Measurements from ENCODE around the gene NEK7.
"Not testable (repeated sequence)": the region's sequence is repeated elsewhere in the genome, so short reads cannot be mapped to it uniquely, and the experiment has no call there.

Gene NEK7

GRCh38 chr1:198280080-198280479 is 123.3 kb downstream of the NEK7 start:
- DNase-seq (no peak), ATAC-seq (no peak)
- Mint-ChIP-seq H3K4me3 (no peak overlapping the region), H3K36me3 (ENCODE audit: low read depth) (peaks cover 17% of the 10 kb centered on the region), H3K4me1 (peaks cover 11% of the 10 kb centered on the region), H3K27ac (no peak overlapping the region), H3K9me3 (no peaks in the 10 kb centered on the region), H3K27me3 (no peaks in the 10 kb centered on the region)

- H3K27ac Mint-ChIP-seq = no peak overlapping the region
- H3K27me3 Mint-ChIP-seq = no peaks in the 10 kb centered on the region
- DNase-seq = no peak
- H3K36me3 Mint-ChIP-seq (ENCODE audit: low read depth) = peaks cover 18% of the 10 kb centered on the region
- H3K4me3 Mint-ChIP-seq = no peak overlapping the region
- H3K4me1 Mint-ChIP-seq = peaks cover 11% of the 10 kb centered on the region
- no peaks in the 10 kb centered on the region for H3K9me3 Mint-ChIP-seq
- no peak for ATAC-seq
Observed at GRCh38 chr1:198281911-198282310, 125.1 kb downstream of the NEK7 start.

- Mint-ChIP-seq H3K36me3 (ENCODE audit: low read depth) (peaks cover 24% of the 10 kb centered on the region), H3K4me3 (no peak overlapping the region), H3K27me3 (no peaks in the 10 kb centered on the region), H3K9me3 (no peaks in the 10 kb centered on the region), H3K4me1 (peaks cover 11% of the 10 kb centered on the region), H3K27ac (no peak overlapping the region)
- ATAC-seq (no peak), DNase-seq (no peak)
Observed at GRCh38 chr1:198283222-198283621, 126.4 kb downstream of the NEK7 start.

GRCh38 chr1:198287916-198288315 is 131.1 kb downstream of the NEK7 start:
- H3K4me1 Mint-ChIP-seq = peaks cover 6% of the 10 kb centered on the region
- no peak overlapping the region for H3K27ac Mint-ChIP-seq
- no peak overlapping the region for H3K4me3 Mint-ChIP-seq
- no peaks in the 10 kb centered on the region for H3K9me3 Mint-ChIP-seq
- ATAC-seq (no peak), DNase-seq (no peak)
- no peaks in the 10 kb centered on the region for H3K27me3 Mint-ChIP-seq
- H3K36me3 Mint-ChIP-seq (ENCODE audit: low read depth) = peaks cover 14% of the 10 kb centered on the region

GRCh38 chr1:198290089-198290683 is 133.4 kb downstream of the NEK7 start:
- no peaks in the 10 kb centered on the region for H3K9me3 Mint-ChIP-seq
- ATAC-seq = no peak
- H3K36me3 Mint-ChIP-seq (ENCODE audit: low read depth) = peaks cover 13% of the 10 kb centered on the region
- no peaks in the 10 kb centered on the region for H3K27me3 Mint-ChIP-seq
- no peak for DNase-seq
- H3K4me1 Mint-ChIP-seq = peaks cover 3% of the 10 kb centered on the region
- no peak overlapping the region for H3K27ac Mint-ChIP-seq
- H3K4me3 Mint-ChIP-seq = no peak overlapping the region

- ATAC-seq (no peak), DNase-seq (no peak)
- H3K27me3 Mint-ChIP-seq = no peaks in the 10 kb centered on the region
- peaks cover 20% of the 10 kb centered on the region for H3K36me3 Mint-ChIP-seq (ENCODE audit: low read depth)
- no peak overlapping the region for H3K4me3 Mint-ChIP-seq
- no peaks in the 10 kb centered on the region for H3K9me3 Mint-ChIP-seq
- peaks cover 3% of the 10 kb centered on the region for H3K4me1 Mint-ChIP-seq
- H3K27ac Mint-ChIP-seq = no peak overlapping the region
Observed at GRCh38 chr1:198291036-198291435, 134.2 kb downstream of the NEK7 start.

GRCh38 chr1:198291924-198292323 is 135.1 kb downstream of the NEK7 start:
- H3K4me3 Mint-ChIP-seq = no peak overlapping the region
- H3K4me1 Mint-ChIP-seq = peaks cover 5% of the 10 kb centered on the region
- H3K36me3 Mint-ChIP-seq (ENCODE audit: low read depth) = peaks cover 21% of the 10 kb centered on the region
- no peak for DNase-seq
- no peak for ATAC-seq
- H3K27ac Mint-ChIP-seq = no peak overlapping the region
- no peaks in the 10 kb centered on the region for H3K27me3 Mint-ChIP-seq
- no peaks in the 10 kb centered on the region for H3K9me3 Mint-ChIP-seq

- Mint-ChIP-seq H3K27me3 (no peaks in the 10 kb centered on the region), H3K4me3 (no peak overlapping the region), H3K9me3 (no peaks in the 10 kb centered on the region), H3K27ac (no peak overlapping the region), H3K4me1 (peaks cover 7% of the 10 kb centered on the region), H3K36me3 (ENCODE audit: low read depth) (peaks cover 26% of the 10 kb centered on the region)
- DNase-seq = no peak
- ATAC-seq = no peak
Observed at GRCh38 chr1:198295225-198295624, 138.4 kb downstream of the NEK7 start.

GRCh38 chr1:198295971-198296370 is 139.2 kb downstream of the NEK7 start:
- no peak overlapping the region for H3K4me3 Mint-ChIP-seq
- H3K27ac Mint-ChIP-seq = no peak overlapping the region
- DNase-seq (no peak), ATAC-seq (no peak)
- no peaks in the 10 kb centered on the region for H3K9me3 Mint-ChIP-seq
- peaks cover 31% of the 10 kb centered on the region for H3K36me3 Mint-ChIP-seq (ENCODE audit: low read depth)
- H3K27me3 Mint-ChIP-seq = no peaks in the 10 kb centered on the region
- peaks cover 7% of the 10 kb centered on the region for H3K4me1 Mint-ChIP-seq

DNA sequence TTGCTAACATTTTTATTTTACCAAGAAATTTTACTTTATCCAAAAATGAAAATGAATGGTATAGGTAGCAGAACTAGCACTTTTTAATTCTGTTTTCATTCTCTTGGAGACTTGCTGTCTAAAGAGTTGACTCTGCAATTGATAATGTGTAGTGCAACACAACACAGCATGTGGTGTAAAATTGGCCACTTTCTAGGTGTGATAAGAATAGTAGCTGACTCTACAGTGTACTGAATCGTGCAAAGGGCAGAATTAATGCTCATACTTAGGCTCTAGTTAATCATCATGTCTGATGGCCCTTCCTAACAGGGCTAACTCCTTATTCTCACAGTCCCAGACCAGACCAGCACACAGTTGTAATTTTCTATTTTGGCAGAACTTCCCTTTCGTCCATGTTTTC is 140.5 kb downstream of the NEK7 start:
- Mint-ChIP-seq H3K36me3 (ENCODE audit: low read depth) (peaks cover 36% of the 10 kb centered on the region), H3K4me3 (no peak overlapping the region), H3K9me3 (no peaks in the 10 kb centered on the region), H3K27ac (no peak overlapping the region), H3K27me3 (no peaks in the 10 kb centered on the region), H3K4me1 (peaks cover 3% of the 10 kb centered on the region)
- DNase-seq = no peak
- no peak for ATAC-seq

- Mint-ChIP-seq H3K9me3 (no peaks in the 10 kb centered on the region), H3K4me1 (peaks cover 3% of the 10 kb centered on the region), H3K36me3 (ENCODE audit: low read depth) (peaks cover 34% of the 10 kb centered on the region), H3K27ac (no peak overlapping the region), H3K27me3 (no peaks in the 10 kb centered on the region), H3K4me3 (no peak overlapping the region)
- ATAC-seq (no peak), DNase-seq (no peak)
Observed at GRCh38 chr1:198298640-198299039, 141.8 kb downstream of the NEK7 start.

DNA sequence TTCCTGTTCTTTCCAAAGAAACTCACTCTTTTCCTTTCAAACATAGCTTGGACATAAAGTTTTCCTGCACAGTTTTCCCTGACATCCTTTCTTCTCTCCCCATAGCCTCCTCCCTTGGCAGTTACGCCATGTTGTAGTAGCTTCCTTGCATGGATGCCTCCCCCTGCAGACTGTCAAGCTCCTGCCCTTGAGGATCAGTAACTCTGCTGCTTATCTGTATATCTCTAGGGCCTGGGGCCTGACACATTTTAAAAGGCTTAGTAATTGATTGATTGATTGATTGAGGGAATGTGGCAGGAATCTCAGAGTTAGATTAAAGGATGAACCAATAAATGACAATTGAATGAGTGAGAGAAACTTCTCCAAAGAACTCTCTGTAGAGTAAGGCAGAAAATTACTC is 143.7 kb downstream of the NEK7 start:
- H3K27me3 Mint-ChIP-seq = no peaks in the 10 kb centered on the region
- H3K4me1 Mint-ChIP-seq = peaks cover 3% of the 10 kb centered on the region
- H3K27ac Mint-ChIP-seq = no peak overlapping the region
- ATAC-seq (no peak), DNase-seq (no peak)
- peaks cover 29% of the 10 kb centered on the region for H3K36me3 Mint-ChIP-seq (ENCODE audit: low read depth)
- no peak overlapping the region for H3K4me3 Mint-ChIP-seq
- no peaks in the 10 kb centered on the region for H3K9me3 Mint-ChIP-seq

DNA sequence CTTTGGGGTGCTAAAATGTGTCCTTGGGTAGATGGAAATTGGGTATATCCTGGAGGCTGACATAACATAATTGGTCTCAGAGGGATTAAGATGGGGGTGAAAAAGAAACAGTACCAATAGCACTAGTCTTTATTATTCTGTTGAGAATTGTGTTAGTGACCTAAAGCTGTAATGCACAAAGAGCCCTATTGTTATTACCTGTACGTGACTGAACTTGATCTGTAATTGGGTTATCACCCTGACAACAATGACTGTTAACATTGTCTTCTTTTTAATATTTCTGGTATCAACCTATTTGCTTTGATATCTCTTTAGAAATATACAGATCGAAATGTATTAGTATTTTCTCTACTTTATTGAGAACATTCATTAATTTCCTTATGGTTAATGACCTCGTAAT is 147.6 kb downstream of the NEK7 start:
- peaks cover 34% of the 10 kb centered on the region for H3K36me3 Mint-ChIP-seq (ENCODE audit: low read depth)
- H3K4me1 Mint-ChIP-seq = no peaks in the 10 kb centered on the region
- DNase-seq (no peak), ATAC-seq (no peak)
- H3K27me3 Mint-ChIP-seq = no peaks in the 10 kb centered on the region
- no peak overlapping the region for H3K27ac Mint-ChIP-seq
- H3K4me3 Mint-ChIP-seq = no peak overlapping the region
- peaks cover 9% of the 10 kb centered on the region for H3K9me3 Mint-ChIP-seq

DNA sequence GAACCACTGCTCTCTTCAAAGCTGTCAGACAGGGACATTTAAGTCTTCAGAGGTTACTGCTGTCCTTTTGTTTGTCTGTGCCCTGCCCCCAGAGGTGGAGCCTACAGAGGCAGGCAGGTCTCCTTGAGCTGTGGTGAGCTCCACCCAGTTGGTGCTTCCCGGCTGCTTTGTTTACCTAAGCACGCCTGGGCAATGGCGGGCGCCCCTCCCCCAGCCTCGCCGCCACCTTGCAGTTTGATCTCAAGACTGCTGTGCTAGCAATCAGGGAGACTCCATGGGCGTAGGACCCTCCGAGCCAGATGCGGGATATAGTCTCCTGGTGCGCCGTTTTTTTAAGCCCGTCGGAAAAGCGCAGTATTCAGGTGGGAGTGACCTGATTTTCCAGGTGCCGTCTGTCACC is 158.0 kb downstream of the NEK7 start:
- H3K9me3 Mint-ChIP-seq, H3K27ac Mint-ChIP-seq, ATAC-seq, H3K4me3 Mint-ChIP-seq, H3K27me3 Mint-ChIP-seq, DNase-seq: not testable (repeated sequence)
- Mint-ChIP-seq H3K4me1 (peaks cover 12% of the 10 kb centered on the region), H3K36me3 (ENCODE audit: low read depth) (peaks cover 35% of the 10 kb centered on the region)

GRCh38 chr1:198315331-198315730 is 158.5 kb downstream of the NEK7 start:
- Mint-ChIP-seq H3K36me3 (ENCODE audit: low read depth) (peaks cover 33% of the 10 kb centered on the region), H3K4me1 (peaks cover 12% of the 10 kb centered on the region)
- not testable (repeated sequence) for H3K9me3 Mint-ChIP-seq, ATAC-seq, H3K27ac Mint-ChIP-seq, H3K27me3 Mint-ChIP-seq, DNase-seq, H3K4me3 Mint-ChIP-seq

GRCh38 chr1:198316546-198317100 is 159.8 kb downstream of the NEK7 start:
- Mint-ChIP-seq H3K9me3 (no peaks in the 10 kb centered on the region), H3K36me3 (ENCODE audit: low read depth) (peaks cover 39% of the 10 kb centered on the region), H3K4me1 (peaks cover 12% of the 10 kb centered on the region), H3K27me3 (no peaks in the 10 kb centered on the region), H3K27ac (no peak overlapping the region), H3K4me3 (no peak overlapping the region)
- no peak for ATAC-seq
- DNase-seq = no peak
